ENCODE results near the gene MAMSTR.

MAMSTR gene

DNA sequence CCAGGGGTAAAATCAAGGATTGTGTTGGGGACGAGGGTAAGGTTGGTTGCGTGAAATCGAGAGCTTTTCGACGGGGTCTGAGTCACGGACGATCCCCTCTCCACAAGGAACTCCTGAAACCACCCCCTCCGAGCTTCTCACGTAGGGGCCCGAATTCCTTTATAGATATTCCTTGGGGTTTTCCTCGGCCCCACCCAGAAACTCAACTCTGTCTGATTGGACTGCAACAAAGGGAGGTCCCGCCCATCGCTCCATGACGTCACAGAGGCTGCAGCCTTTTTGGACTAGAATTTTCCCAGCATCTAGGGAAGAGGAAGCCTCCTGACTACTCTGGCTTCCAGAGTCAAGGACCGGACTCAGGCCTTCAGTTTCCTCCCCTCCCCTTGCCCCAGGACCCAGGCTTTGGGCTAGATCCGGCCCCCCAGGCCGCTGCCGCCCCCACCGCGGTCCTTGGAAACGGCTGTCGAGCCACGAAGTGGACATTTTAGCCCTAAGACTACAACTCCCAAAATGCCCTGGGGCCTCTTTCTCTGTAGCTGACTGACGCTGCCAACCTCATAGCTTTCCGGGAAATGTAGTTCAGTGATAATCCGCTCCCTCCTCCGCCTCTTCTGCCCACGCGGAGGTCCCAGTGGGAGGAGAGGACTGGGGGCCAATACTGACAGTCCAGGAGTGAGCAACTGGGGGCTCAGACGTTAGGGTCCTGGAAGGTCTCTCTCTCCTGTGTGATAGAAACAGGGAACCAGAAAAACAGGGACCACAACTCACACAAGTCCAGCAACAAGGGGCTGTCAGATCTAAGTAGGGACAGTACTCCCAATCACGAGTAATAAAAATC is 27.4 kb upstream of the MAMSTR start, which contains the start of gene IZUMO1:
TSS of gene IZUMO1 (minus strand) at position 172 of the 838 bp plus-strand sequence. CDS start 1,050 bp downstream, outside the sequence.
- DNase-seq (ENCODE audit: low read depth in 2 of 3, low spot score in 1 of 3) = peak; percentile 36 to 53 (median 42)

DNA sequence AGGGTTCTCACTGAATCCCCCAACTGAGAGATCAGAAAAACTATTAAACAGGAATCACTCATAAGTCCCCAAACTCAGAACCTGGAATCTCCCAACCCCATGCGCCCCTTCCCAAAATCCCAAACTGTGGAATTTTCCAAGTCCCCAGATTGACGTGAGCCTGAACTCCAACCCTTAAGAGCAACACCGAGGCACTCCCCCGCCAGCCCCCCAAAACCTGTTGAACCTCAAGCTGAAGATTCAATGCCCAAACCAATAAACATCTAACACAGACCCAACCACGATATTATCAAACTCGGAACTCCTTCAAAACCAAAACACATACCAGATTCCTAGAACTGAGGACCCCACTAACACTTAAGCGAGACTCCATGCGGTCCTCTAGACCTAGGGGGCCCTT is 26.6 kb upstream of the MAMSTR start:
- no peak for DNase-seq (ENCODE audit: low read depth in 2 of 3, low spot score in 1 of 3)

DNA sequence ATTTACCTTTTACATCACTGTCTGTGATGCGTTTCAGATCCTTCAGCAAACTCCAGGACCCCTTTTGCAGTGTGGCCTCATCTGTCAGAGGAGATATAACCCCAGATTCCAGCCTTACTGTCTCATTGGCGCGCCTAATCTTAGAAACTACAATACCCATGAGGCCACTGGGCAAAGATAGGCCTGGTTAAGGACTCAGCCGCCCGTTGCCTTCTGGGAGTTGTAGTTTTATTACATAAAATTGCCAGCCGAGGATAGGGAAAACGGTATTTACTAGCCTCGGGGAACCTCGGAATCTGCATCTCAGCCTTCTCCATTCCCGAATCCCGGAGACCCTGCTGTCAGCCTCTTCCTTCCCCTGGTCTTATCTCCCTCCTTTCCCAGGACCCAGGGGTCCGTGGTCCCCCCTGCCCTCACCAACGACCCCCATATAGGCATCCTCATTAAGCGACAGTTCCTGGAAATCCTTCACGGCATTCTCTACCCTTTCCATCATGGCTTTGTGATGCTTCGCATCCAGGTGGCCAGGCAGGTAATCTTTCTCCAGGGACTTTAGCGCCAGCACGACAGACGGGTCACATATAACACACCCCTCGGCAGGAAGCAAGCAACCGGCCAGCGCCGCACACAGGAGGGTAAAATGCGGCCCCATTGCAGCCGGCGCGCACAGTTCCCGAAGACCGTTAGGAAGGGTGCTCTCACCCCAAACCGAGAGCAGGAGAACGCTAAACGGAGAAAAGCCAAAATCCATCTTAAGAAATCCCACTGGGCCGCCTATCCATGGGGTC is 25.9 kb upstream of the MAMSTR start:
- DNase-seq (ENCODE audit: low read depth in 2 of 3, low spot score in 1 of 3) = peak; percentile 22 to 55 (median 43)

- no peak for DNase-seq (ENCODE audit: low read depth in 2 of 3, low spot score in 1 of 3)
Measured at GRCh38 chr19:48742096-48742495, 22.6 kb upstream of the MAMSTR start.

DNA sequence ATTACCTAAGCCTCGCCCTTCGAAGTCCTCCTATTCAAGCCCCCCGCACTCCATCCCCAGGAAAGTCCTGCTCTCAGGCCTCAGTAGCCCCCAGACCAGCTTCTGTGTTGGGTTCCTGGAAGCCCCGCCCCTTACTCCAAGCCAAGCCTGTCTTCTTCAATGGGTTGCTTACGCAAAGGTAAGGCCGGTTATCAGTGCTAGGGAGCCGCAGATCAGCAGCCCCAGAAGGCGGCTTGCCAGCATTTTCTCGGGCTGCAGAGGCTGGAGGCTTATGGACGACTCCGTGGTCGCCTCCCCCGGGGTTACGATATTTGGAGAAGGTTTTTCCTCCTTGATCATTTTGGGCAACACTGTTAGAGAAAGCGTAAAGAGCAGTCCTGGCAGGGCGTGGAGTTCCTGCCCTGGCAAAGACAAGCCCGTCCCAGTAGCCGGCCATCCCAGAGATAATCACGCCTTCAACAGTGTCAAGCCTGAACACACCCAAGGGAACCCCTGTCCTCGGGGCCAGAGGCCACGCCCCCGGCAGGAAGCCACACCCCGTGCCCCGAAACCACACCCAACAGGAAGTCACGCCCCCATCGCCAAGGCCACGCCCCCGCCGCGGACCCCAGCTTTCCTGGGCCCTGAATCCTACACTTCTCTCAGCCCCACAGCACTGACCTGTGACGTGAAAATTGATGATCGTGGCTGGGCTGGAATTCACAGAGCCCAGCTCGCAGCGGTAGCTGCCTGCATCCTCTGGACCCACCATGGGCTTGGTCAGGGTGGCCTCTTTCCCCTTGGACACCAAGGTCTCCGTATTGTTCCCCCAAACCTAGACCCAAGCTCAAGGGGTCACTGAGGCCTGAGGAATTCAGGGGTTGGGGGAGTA is 21.8 kb upstream of the MAMSTR start:
- peak in 2 of 3 donors; percentile 27 to 47 for DNase-seq (ENCODE audit: low read depth in 2 of 3, low spot score in 1 of 3)

- DNase-seq (ENCODE audit: low read depth in 2 of 3, low spot score in 1 of 3) = no peak
Measured at GRCh38 chr19:48740164-48740972, 20.8 kb upstream of the MAMSTR start, which contains the start of gene RASIP1. RASIP1 (minus strand) TSS chr19:48740610; CDS start chr19:48740282, 328 bp downstream.

GRCh38 chr19:48739404-48740163 is 20.1 kb upstream of the MAMSTR start:
- no peak for DNase-seq (ENCODE audit: low read depth in 2 of 3, low spot score in 1 of 3)

- DNase-seq (ENCODE audit: low read depth in 2 of 3, low spot score in 1 of 3) = peak; percentile 90 to 94 (median 93)
Measured at GRCh38 chr19:48738557-48739403, 19.3 kb upstream of the MAMSTR start.

- no peak for DNase-seq (ENCODE audit: low read depth in 2 of 3, low spot score in 1 of 3)
Measured at GRCh38 chr19:48737360-48737998, 18.0 kb upstream of the MAMSTR start.

GRCh38 chr19:48735031-48735615 is 15.6 kb upstream of the MAMSTR start:
- no peak for DNase-seq (ENCODE audit: low read depth in 2 of 3, low spot score in 1 of 3)

- DNase-seq (ENCODE audit: low read depth in 2 of 3, low spot score in 1 of 3) = no peak
Measured at GRCh38 chr19:48734625-48735024, 15.1 kb upstream of the MAMSTR start.

GRCh38 chr19:48731452-48731851 is 11.9 kb upstream of the MAMSTR start:
- no peak for DNase-seq (ENCODE audit: low read depth in 2 of 3, low spot score in 1 of 3)

- DNase-seq (ENCODE audit: low read depth in 2 of 3, low spot score in 1 of 3) = no peak
Measured at GRCh38 chr19:48728911-48729664, 9.6 kb upstream of the MAMSTR start.

- DNase-seq (ENCODE audit: low read depth in 2 of 3, low spot score in 1 of 3) = no peak
Measured at GRCh38 chr19:48726556-48726955, 7.0 kb upstream of the MAMSTR start.

DNA sequence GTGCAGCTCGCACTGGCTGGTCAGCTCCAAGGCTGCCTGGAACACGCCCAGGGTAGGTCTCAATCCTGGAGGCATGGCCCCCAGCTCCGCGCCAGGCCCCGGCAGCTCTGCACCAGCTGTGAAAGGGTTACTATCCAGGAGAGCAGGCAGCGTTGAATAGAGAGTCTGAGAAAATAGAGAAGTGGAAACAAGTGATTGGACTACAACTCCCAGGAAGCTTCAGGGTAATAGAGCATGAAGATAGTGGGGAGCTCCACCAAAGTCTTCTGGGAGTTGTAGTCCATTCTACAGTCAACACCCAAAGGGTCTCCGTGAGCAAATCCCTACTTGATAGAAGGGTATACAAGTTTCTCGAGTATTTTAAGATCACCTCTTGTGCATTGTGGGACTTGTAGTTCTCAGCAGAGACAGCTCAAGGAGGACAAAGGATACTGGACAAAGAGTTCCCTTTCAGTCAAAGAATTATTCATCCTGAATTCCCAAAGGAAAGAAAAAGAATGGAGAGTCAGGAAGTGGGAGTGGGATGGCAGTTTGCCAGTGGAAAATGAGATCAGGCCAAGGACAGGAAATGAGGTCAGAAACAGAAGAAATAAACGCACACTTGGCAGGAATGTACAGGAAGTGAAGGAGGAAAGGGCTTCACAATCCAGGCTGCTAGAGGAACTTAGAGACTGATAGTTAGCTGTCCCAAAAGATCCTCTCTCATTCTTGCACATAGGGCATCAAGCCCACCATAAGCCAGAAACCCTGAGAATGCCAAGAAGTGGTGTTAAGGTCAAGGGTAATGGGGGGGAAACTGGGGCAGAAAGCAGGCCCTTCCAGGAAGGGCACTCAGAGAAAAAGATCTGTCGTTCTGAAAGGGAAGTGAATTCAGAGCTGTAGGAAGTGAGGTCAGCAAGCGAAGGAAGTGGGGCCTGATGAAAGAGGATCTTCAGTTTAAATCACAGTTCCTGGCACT is 5.5 kb upstream of the MAMSTR start:
- peak in 1 of 3 donors; percentile 31 for DNase-seq (ENCODE audit: low read depth in 2 of 3, low spot score in 1 of 3)

DNA sequence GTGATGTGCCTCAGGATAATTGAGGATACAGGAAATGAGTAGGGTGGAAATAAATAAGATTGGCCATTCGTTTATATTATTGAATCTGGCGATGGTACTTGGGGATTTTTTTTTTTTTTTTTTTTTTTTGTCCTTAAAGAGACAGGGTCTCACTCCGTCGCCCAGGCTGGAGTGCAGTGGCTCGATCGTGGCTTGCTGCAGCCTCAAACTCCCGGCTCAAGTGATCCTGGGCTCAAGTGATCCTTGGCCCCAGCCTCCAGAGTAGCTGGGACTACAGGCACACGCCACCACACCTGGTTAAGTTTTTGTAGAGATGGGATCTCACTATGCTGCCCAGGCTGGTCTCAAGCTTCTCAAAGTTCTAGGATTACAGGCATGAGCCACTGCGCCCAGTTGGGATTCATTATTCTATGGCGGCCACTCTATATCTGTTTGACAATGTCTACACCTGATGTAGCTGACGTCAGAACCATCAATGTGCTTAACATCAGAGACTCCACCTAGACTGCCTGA is 2.7 kb upstream of the MAMSTR start:
- no peak for DNase-seq (ENCODE audit: low read depth in 2 of 3, low spot score in 1 of 3)
